ENCODE data around the gene LAMTOR2. TPM values are rescaled to one million over a fixed set of nuclear protein-coding genes. Genes with fewer than 3 reads are reported as not detected.
"Not testable (repeated sequence)": the region's sequence is repeated elsewhere in the genome, so short reads cannot be mapped to it uniquely, and the experiment has no call there.

LAMTOR2 gene
- total and polyA plus RNA-seq, 2 donors: 28.9 to 91.1 TPM

GRCh38 chr1:156060937-156061636 is 6.5 kb downstream of the LAMTOR2 start, which contains the start of gene RAB25:
Gene RAB25, plus strand, starts transcription at chr1:156061160. Its CDS starts 241 bp downstream, at chr1:156061401.
- peak within 1 kb of the TSS; percentile 43 for H3K27ac ChIP-seq (ENCODE audit: low read depth)
- peak; percentile 78 for DNase-seq (ENCODE audit: extremely low spot score)

DNA sequence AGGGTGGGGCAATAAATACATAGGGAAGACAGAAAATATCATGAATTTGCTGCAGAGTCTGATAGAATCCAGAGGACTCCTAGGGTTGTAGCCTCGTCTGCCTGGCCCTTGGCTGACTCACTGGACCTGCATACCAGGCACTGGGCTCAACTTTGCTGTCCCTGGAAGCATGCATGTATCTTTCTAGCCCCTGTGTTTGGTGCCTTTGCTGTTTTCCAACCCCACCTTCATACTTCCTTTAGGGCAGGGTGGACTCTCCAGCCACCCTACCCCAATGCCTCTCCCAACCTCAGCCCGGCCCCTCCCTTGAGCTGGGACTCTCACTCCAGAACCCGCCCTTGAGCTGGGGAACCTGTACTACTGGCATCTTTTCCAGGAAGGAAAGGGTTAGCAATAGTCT is 7.6 kb downstream of the LAMTOR2 start:
- WGBS: 83% methylated on average over 3 of the region's 3 CpGs
- DNase-seq (ENCODE audit: extremely low spot score): no peak
- Histone ChIP-seq H3K36me3 (ENCODE audit: insufficient read depth) (no peaks in the 10 kb centered on the region), H3K27ac (ENCODE audit: low read depth) (peak overlapping the region; percentile 43), H3K4me3 (ENCODE audit: low read depth, low read length) (no peak overlapping the region), H3K4me1 (ENCODE audit: insufficient read depth) (no peaks in the 10 kb centered on the region)

More at GRCh38 chr1:156060937-156061636, 6.5 kb downstream of the LAMTOR2 start, which contains the start of gene RAB25:
- 41% methylated on average over 11 of the region's 11 CpGs for WGBS
- peak within 1 kb of the TSS; percentile 22 for H3K4me3 ChIP-seq (ENCODE audit: low read depth, low read length)
- H3K4me1 ChIP-seq (ENCODE audit: insufficient read depth): no peaks in the 10 kb centered on the region
- no peaks in the 10 kb centered on the region for H3K36me3 ChIP-seq (ENCODE audit: insufficient read depth)

DNA sequence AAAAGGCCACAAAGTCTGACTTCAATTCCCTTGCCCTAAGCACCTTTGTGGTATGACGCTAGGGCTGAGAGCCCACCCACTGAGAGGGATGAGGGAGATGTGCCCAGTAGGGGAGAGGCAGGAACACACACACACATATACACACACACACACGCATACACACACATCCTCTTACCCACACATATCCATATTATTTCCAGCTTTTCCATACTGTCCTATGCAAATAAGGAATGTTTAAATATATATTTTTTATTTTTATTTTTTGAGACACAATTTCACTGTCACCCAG is 9.4 kb downstream of the LAMTOR2 start:
- Histone ChIP-seq H3K4me3 (ENCODE audit: low read depth, low read length) (no peak overlapping the region), H3K4me1 (ENCODE audit: insufficient read depth) (no peaks in the 10 kb centered on the region), H3K27ac (ENCODE audit: low read depth) (no peak overlapping the region), H3K36me3 (ENCODE audit: insufficient read depth) (no peaks in the 10 kb centered on the region)
- no peak for DNase-seq (ENCODE audit: extremely low spot score)
- WGBS: 49% methylated on average over 2 of the region's 2 CpGs

DNA sequence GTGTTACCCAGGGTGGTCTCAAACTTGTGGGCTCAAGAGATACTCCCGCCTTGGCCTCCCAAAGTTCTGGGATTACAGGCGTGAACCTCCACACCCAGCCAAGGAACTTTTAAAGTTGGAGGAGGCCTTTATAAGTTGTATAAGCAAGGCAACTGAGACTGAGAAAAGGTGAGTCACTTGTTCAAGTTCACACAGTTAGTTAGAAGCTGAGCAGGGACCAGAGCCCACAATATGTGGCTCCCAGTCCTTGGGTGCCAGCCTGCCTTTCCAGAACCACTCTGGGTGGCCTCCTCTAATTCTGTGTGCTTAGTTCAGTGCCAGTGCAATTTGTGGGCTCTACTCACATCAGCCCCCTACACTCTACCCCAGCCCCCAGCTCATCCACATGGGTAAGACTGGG is 10.0 kb downstream of the LAMTOR2 start:
- 93% methylated on average over 2 of the region's 2 CpGs for WGBS
- Histone ChIP-seq H3K4me3 (ENCODE audit: low read depth, low read length) (no peak overlapping the region), H3K27ac (ENCODE audit: low read depth) (no peak overlapping the region), H3K36me3 (ENCODE audit: insufficient read depth) (no peaks in the 10 kb centered on the region), H3K4me1 (ENCODE audit: insufficient read depth) (no peaks in the 10 kb centered on the region)
- DNase-seq (ENCODE audit: extremely low spot score): no peak

DNA sequence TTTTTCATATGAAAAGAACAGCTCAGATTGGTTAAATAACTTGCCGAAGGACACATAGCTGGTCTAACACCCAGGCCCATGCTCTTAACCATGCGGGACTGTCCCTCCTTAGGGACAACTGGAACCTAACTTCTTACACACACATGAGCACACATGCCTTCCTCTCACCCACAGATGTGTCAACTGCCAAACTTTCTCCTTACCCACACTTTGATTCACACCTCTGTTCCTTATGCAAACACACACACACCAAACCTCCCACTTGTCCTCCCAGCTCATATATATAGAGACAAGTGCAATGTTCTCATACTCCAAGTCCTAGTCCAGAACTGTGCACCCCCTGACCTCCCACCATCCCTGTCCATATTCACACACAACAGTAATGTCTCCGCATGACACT is 10.6 kb downstream of the LAMTOR2 start:
- WGBS: 88% methylated on average over 3 of the region's 3 CpGs
- Histone ChIP-seq H3K4me1 (ENCODE audit: insufficient read depth) (no peaks in the 10 kb centered on the region), H3K36me3 (ENCODE audit: insufficient read depth) (no peaks in the 10 kb centered on the region), H3K4me3 (ENCODE audit: low read depth, low read length) (no peak overlapping the region), H3K27ac (ENCODE audit: low read depth) (no peak overlapping the region)
- no peak for DNase-seq (ENCODE audit: extremely low spot score)

- no peaks in the 10 kb centered on the region for H3K36me3 ChIP-seq (ENCODE audit: insufficient read depth)
- no peak overlapping the region for H3K27ac ChIP-seq (ENCODE audit: low read depth)
- WGBS: 69% methylated on average over 16 of the region's 16 CpGs
- H3K4me1 ChIP-seq (ENCODE audit: insufficient read depth): no peaks in the 10 kb centered on the region
- DNase-seq (ENCODE audit: extremely low spot score): no peak
- no peak overlapping the region for H3K4me3 ChIP-seq (ENCODE audit: low read depth, low read length)
Measured at GRCh38 chr1:156065871-156066270, 11.3 kb downstream of the LAMTOR2 start.

GRCh38 chr1:156067262-156067661 is 12.7 kb downstream of the LAMTOR2 start:
- Histone ChIP-seq H3K36me3 (ENCODE audit: insufficient read depth) (no peaks in the 10 kb centered on the region), H3K4me3 (ENCODE audit: low read depth, low read length) (no peak overlapping the region), H3K4me1 (ENCODE audit: insufficient read depth) (no peaks in the 10 kb centered on the region), H3K27ac (ENCODE audit: low read depth) (no peak overlapping the region)
- 87% methylated on average over 2 of the region's 2 CpGs for WGBS
- DNase-seq (ENCODE audit: extremely low spot score): no peak

DNA sequence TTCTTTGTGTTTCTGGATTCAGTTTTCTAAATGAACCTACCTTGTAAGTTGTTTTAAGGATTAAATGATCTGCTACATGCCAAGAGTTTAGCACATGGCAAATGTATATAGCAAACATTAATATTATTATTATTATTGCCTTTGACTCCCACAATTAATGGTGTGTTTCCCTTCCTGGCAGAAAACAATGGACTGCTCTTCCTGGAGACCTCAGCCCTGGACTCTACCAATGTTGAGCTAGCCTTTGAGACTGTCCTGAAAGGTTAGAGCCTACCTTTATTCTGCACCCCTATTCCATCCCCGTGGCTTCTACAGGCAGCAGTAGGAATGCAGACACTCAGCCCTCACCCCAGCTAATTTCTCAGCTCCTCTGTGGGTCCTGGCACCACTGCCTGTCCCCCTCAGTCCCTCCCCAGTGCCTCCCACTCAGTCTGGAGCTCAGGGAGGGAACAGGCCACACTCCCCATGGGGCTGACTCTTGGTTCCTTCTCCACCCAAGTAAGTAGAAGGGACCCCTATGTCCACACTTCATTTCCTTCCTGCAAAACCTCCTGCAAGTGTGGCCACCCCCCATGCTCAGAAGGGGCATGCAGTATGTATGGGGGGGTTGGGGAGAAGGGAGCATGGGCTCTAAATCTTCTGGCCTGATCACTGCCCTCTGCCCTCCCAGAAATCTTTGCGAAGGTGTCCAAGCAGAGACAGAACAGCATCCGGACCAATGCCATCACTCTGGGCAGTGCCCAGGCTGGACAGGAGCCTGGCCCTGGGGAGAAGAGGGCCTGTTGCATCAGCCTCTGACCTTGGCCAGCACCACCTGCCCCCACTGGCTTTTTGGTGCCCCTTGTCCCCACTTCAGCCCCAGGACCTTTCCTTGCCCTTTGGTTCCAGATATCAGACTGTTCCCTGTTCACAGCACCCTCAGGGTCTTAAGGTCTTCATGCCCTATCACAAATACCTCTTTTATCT is 15.2 kb downstream of the LAMTOR2 start:
- Histone ChIP-seq H3K27ac (ENCODE audit: low read depth) (no peak overlapping the region), H3K4me3 (ENCODE audit: low read depth, low read length) (no peak overlapping the region), H3K36me3 (ENCODE audit: insufficient read depth) (no peaks in the 10 kb centered on the region), H3K4me1 (ENCODE audit: insufficient read depth) (no peaks in the 10 kb centered on the region)
- WGBS: 78% methylated on average over 3 of the region's 3 CpGs
- DNase-seq (ENCODE audit: extremely low spot score): no peak

DNA sequence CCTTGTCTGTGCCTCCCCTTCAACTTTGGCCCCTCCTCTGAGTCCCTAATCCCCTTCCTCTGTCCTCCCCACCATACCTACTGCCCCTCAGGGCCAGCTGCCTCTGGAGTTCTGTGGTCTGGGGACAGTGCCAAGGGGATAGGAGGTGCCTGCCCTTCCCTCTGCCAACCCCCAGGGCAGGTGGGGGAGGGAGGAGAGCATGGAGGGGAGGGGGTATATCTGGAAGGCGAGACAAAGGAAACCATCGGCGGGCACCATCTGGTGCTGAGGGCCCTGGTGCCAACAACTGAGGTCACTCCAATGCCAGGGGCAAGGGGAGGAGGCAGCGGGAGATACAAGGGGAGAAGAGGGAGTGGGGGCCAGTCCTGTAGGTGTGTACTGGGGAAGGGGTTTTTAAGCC is 16.0 kb downstream of the LAMTOR2 start:
- H3K36me3 ChIP-seq (ENCODE audit: insufficient read depth): no peaks in the 10 kb centered on the region
- H3K4me3 ChIP-seq (ENCODE audit: low read depth, low read length): no peak overlapping the region
- H3K27ac ChIP-seq (ENCODE audit: low read depth): no peak overlapping the region
- DNase-seq (ENCODE audit: extremely low spot score): no peak
- 48% methylated on average over 4 of the region's 4 CpGs for WGBS
- H3K4me1 ChIP-seq (ENCODE audit: insufficient read depth): no peaks in the 10 kb centered on the region

DNA sequence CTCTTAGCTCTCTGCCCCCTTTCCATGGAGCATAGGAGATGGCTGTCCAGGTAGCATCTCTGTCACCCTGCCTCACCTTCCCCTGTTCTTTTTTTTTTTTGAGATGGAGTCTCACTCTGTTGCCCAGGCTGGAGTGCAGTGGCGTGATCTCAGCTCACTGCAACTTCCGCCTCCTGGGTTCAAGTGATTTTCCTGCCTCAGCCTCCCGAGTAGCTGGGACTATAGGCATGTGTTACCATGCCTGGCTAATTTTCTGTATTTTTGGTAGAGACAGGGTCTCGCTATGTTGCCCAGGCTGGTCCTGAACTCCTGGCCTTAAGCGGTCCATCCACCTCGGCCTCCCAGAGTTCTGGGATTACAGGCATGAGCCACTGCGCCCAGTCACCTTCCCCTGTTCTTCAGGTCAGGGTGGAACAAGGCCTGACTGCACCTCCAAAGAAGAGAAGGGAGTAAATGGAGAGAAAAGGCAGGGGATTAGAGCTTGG is 16.8 kb downstream of the LAMTOR2 start:
- not testable (repeated sequence) for H3K27ac ChIP-seq (ENCODE audit: low read depth); H3K4me3 ChIP-seq (ENCODE audit: low read depth, low read length); H3K36me3 ChIP-seq (ENCODE audit: insufficient read depth); H3K4me1 ChIP-seq (ENCODE audit: insufficient read depth); DNase-seq (ENCODE audit: extremely low spot score)
- 87% methylated on average over 7 of the region's 7 CpGs for WGBS

GRCh38 chr1:156072251-156072650 is 17.7 kb downstream of the LAMTOR2 start:
- Histone ChIP-seq H3K27ac (ENCODE audit: low read depth) (no peak overlapping the region), H3K4me1 (ENCODE audit: insufficient read depth) (no peaks in the 10 kb centered on the region), H3K4me3 (ENCODE audit: low read depth, low read length) (no peak overlapping the region), H3K36me3 (ENCODE audit: insufficient read depth) (no peaks in the 10 kb centered on the region)
- 51% methylated on average over 6 of the region's 6 CpGs for WGBS
- no peak for DNase-seq (ENCODE audit: extremely low spot score)

GRCh38 chr1:156073110-156073687 is 18.6 kb downstream of the LAMTOR2 start:
- Histone ChIP-seq H3K27ac (ENCODE audit: low read depth) (no peak overlapping the region), H3K4me3 (ENCODE audit: low read depth, low read length) (no peak overlapping the region), H3K36me3 (ENCODE audit: insufficient read depth) (no peaks in the 10 kb centered on the region), H3K4me1 (ENCODE audit: insufficient read depth) (no peaks in the 10 kb centered on the region)
- WGBS: 30% methylated on average over 1 of the region's 1 CpG
- DNase-seq (ENCODE audit: extremely low spot score): no peak

GRCh38 chr1:156073740-156074139 is 19.2 kb downstream of the LAMTOR2 start:
- no peaks in the 10 kb centered on the region for H3K4me1 ChIP-seq (ENCODE audit: insufficient read depth)
- no peaks in the 10 kb centered on the region for H3K36me3 ChIP-seq (ENCODE audit: insufficient read depth)
- 43% methylated on average over 5 of the region's 5 CpGs for WGBS
- no peak for DNase-seq (ENCODE audit: extremely low spot score)
- no peak overlapping the region for H3K4me3 ChIP-seq (ENCODE audit: low read depth, low read length)
- H3K27ac ChIP-seq (ENCODE audit: low read depth): no peak overlapping the region

Measured in urinary bladder (tissue), 4 donors.